MM.1S (cell line): Measurements from ENCODE around the gene PLSCR2.

Source experiments
- EZH2 ChIP-seq: fragments of 300-600 bp; sonication (generic); optimal IDR thresholded peaks from 2 replicates; pipeline ENCODE3; 2017; ENCODE audit warnings: low read depth, mild to moderate bottlenecking, antibody characterized with exemption, low read length, mixed read lengths
- EZH2phosphoT487 ChIP-seq: fragments of 300-600 bp; sonication (generic); IDR thresholded peaks from 2 replicates; pipeline ENCODE4 v1.6.1; 2018; ENCODE audit warnings: antibody characterized with exemption, low read length
- TF ChIP-seq, protein P1 (sequence below): fragments of 300-600 bp; sonication (generic); IDR thresholded peaks from 2 replicates; pipeline ENCODE4 v1.5.1; 2016; ENCODE audit warnings: antibody characterized with exemption, low read length, mixed read lengths

DNA sequence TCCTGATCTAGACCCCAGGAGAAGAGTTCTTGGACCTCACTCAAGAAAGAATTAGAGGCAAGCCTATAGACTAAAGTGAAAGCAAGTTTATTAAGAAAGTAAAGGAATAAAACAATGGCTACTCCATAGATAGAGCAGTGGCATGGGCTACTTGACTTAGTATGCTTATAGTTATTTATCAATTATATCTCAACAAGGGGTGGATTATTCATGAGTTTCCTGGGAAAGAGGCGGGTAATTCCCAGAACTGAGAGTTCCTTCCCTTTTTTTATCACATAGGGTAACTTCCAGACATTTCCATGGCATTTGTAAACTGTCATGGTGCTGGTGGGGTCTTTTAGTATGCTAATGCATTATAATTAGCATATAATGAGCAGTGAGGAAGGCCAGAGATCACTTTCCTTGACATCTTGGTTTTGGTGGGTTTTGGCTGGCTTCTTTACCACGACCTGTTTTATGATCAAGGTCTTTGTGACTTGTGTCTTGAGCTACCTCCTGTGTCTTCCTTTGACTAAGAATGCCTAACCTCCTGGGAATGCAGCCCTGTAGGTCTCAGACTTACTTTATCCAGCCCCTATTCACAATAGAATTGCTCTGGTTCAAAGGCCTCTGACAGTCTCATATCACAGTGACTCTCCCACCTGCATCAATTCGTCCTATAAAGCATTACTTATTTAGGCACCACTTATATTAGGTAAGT lies 35.3 kb upstream of the PLSCR2 start:
- TF ChIP-seq EZH2phosphoT487 = no peak
- TF ChIP-seq, protein P1, sequence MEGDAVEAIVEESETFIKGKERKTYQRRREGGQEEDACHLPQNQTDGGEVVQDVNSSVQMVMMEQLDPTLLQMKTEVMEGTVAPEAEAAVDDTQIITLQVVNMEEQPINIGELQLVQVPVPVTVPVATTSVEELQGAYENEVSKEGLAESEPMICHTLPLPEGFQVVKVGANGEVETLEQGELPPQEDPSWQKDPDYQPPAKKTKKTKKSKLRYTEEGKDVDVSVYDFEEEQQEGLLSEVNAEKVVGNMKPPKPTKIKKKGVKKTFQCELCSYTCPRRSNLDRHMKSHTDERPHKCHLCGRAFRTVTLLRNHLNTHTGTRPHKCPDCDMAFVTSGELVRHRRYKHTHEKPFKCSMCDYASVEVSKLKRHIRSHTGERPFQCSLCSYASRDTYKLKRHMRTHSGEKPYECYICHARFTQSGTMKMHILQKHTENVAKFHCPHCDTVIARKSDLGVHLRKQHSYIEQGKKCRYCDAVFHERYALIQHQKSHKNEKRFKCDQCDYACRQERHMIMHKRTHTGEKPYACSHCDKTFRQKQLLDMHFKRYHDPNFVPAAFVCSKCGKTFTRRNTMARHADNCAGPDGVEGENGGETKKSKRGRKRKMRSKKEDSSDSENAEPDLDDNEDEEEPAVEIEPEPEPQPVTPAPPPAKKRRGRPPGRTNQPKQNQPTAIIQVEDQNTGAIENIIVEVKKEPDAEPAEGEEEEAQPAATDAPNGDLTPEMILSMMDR = no peak
- no peak for TF ChIP-seq EZH2
